Activated effector memory CD4-positive, alpha-beta T cell treated with Interleukin-2 at 50 U/mL for 16 hours (primary cell): ENCODE data around the gene GRIN3A.
"Not testable (repeated sequence)": the region's sequence is repeated elsewhere in the genome, so short reads cannot be mapped to it uniquely, and the experiment has no call there.

ENCODE experiments used
- DNase-seq: peaks from one replicate; pipeline ENCODE4 v3.0.0-alpha.2; 2020

The GRIN3A gene

GRCh38 chr9:101738566-101739183, at the start of gene GRIN3A:
Gene GRIN3A, minus strand, starts transcription at chr9:101738647. Its CDS starts 668 bp downstream, at chr9:101737979.
- no peak for DNase-seq

GRCh38 chr9:101787891-101788290, 49.4 kb upstream of the GRIN3A start:
- no peak for DNase-seq

GRCh38 chr9:101778332-101778731, 39.9 kb upstream of the GRIN3A start:
- no peak for DNase-seq

- DNase-seq = no peak
These were observed 26.0 kb upstream of the GRIN3A start for GRCh38 chr9:101764472-101764871.

GRCh38 chr9:101758304-101758930, 20.0 kb upstream of the GRIN3A start:
- DNase-seq = no peak

- DNase-seq = no peak
These were observed 15.3 kb upstream of the GRIN3A start for GRCh38 chr9:101753716-101754115.

- no peak for DNase-seq
These were observed 13.4 kb upstream of the GRIN3A start for GRCh38 chr9:101751895-101752294.

GRCh38 chr9:101739311-101739710, 864 bp upstream of the GRIN3A start:
- DNase-seq = no peak

- DNase-seq = no peak
These were observed 512 bp downstream of the GRIN3A start for GRCh38 chr9:101737705-101738565.

GRCh38 chr9:101737165-101737704, 1.2 kb downstream of the GRIN3A start:
- no peak for DNase-seq

GRCh38 chr9:101736717-101737116, 1.7 kb downstream of the GRIN3A start:
- no peak for DNase-seq

- DNase-seq = no peak
These were observed 7.0 kb downstream of the GRIN3A start for GRCh38 chr9:101731429-101731828.

- no peak for DNase-seq
These were observed 10.6 kb downstream of the GRIN3A start for GRCh38 chr9:101727612-101728524.

GRCh38 chr9:101724271-101724670, 14.2 kb downstream of the GRIN3A start:
- DNase-seq = not testable (repeated sequence)

GRCh38 chr9:101718192-101718591, 20.3 kb downstream of the GRIN3A start:
- DNase-seq = no peak

GRCh38 chr9:101716629-101717028, 21.8 kb downstream of the GRIN3A start:
- DNase-seq = no peak

- no peak for DNase-seq
These were observed 27.0 kb downstream of the GRIN3A start for GRCh38 chr9:101711330-101711941.

GRCh38 chr9:101708855-101709254, 29.6 kb downstream of the GRIN3A start:
- no peak for DNase-seq

- DNase-seq = no peak
These were observed 30.7 kb downstream of the GRIN3A start for GRCh38 chr9:101707721-101708120.

- DNase-seq = no peak
These were observed 31.4 kb downstream of the GRIN3A start for GRCh38 chr9:101706997-101707396.

- no peak for DNase-seq
These were observed 32.1 kb downstream of the GRIN3A start for GRCh38 chr9:101706261-101706798.
